ENCODE data around the gene BABAM2. TPM values are rescaled to one million over a fixed set of nuclear protein-coding genes. Genes with fewer than 3 reads are reported as not detected.

Gene BABAM2
- 26.9 and 28.9 TPM in 2 replicates for total RNA-seq

GRCh38 chr2:27890146-27890923 is at the start of gene BABAM2, which contains the start of gene RBKS:
BABAM2 (plus strand) TSS chr2:27890729; CDS start chr2:27894557, 3,828 bp downstream.
RBKS (minus strand) TSS chr2:27890387; CDS start chr2:27890345, 42 bp downstream.

Other genes starting within 250 kb of the BABAM2 start
- 17.2 and 19.7 TPM in 2 replicates for gene SUPT7L, start 227.1 kb upstream of the BABAM2 start, total RNA-seq
- gene SLC4A1AP, start 226.8 kb upstream of the BABAM2 start, total RNA-seq = 22.4 and 25.4 TPM in 2 replicates
- gene MRPL33, start 119.0 kb upstream of the BABAM2 start, total RNA-seq = 70.5 and 116 TPM in 2 replicates
- gene RBKS, start 342 bp upstream of the BABAM2 start, total RNA-seq = 0.89 and 1.2 TPM in 2 replicates

Data from bronchus fibroblast of lung (primary cell).